Measurements from ENCODE around the gene PTPRD.
"Not testable (repeated sequence)": the region's sequence is repeated elsewhere in the genome, so short reads cannot be mapped to it uniquely, and the experiment has no call there.

PTPRD gene

DNA sequence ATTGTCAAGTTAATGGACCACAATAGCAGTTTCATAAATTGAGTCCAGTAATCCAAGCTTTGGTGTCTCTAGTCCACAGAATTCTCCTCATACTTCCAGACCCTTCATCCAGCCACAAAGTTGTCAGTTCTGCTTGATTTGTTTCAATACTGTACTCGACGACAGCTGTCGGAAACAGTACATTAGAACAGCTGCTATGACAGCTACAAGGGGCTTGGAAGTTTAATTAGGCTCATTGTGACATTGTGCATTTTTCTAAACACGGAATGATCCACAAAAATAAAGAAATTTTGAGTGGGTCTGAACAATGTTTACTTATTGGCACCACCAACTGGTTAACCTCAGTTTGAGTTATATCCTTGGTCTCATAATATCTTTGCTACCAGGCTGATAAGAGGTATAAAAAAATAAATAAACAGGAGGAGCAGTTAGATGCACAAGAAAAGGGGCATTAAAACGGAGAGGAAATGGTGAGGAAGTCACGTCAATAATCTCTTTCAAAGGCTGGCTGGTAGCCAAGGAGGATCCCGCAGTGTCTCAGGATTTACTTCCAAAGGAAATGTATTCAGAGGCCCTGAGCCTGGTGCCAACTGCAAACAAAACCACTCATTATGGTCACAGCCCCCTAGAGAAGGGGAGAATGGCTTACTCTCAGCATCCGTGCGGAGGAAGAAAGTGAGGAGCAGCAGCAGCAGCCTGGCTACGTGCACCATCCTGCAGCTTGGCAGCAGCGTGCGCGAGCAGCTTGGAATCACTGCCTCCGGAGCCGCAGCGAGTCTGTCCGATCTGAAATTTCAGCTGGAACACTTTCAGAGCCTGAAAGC, 1879.5 kb downstream of the PTPRD start:
- no peak for DNase-seq

DNA sequence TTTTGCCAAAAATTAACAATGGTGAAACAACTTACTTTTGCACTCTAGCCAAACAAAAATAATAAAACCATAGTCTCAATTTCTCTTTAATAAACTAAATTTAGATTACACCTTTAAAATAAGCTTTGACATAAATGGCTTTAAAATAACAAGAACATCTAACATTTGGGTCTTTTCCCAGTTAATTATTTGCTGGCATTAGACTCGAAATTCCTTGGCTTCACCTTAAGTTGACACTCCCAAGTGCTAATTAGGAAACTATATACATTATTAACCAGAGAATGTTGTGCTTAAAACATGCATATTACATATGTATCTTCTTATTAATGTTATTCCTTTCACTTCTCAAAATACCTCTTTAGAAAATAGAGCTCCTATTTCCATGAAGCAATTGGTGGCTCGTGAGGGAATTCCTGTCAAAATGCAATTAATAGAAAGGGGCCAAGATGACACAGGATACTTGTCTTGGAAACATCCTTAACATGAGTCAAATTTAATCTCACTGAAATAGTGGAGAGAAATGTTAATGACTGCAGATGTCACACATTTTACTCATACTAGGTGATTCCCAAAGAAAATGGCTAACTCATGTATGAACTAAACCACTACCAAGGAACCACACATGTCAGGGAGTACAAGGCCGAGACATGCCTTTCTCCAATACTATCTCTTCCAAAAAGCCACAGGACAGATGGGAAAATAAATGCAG, 1880.3 kb downstream of the PTPRD start:
- no peak for DNase-seq

DNA sequence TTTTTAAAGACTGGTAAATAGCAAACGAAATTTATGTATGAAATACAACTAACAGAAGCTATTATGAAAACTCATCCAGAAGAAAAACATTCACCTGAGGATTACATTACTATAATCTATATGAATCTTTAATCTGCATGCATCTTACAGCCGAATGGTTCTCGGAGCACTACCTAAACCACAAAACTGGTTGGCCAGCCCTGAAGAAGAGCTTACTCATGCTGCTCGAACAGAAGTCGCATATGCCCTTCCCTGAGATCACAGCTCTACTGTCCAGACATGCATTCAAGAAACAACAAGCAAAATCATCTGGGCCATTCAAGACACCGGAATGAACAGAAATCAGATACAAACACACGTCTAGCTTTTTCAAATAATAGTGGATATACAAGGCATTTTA, 1882.2 kb downstream of the PTPRD start:
- DNase-seq = no peak

DNA sequence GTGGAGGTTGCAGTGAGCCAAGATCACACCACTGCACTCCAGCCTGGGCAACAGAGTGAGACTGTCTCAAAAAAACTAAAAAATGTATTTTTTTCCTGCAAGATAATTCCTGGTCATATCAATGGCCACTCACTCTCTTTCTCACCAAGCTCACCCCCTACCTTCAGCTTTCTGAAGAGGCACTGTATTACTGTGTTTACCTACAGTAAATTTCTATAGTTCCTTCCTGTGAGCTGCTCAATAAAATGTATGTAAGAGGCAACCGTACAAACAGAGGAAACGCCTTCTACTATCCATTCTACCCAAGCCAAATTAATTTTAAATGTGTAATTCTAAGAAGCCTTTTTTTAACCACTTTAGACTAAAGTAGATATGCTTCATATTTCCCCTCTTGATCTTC, 1883.9 kb downstream of the PTPRD start:
- no peak for DNase-seq

DNA sequence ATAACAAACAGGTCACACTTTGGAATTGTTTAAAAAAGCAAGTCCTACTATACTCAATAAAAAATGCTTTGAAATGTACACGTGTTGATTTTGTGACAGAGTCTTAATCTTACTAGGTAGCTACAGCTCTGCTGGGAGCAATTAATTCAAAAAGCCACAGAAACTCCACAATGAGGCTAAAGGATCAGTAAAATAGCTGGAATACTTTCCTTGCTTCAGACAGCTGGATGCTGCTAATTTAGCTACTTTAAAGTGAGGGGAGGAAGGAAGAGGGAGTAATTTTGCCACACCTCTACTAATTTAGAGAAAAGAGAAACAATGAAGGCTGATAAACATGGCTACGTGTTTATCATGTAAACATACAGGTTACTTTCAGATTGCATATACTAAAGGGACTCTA, 1885.6 kb downstream of the PTPRD start:
- DNase-seq = no peak

DNA sequence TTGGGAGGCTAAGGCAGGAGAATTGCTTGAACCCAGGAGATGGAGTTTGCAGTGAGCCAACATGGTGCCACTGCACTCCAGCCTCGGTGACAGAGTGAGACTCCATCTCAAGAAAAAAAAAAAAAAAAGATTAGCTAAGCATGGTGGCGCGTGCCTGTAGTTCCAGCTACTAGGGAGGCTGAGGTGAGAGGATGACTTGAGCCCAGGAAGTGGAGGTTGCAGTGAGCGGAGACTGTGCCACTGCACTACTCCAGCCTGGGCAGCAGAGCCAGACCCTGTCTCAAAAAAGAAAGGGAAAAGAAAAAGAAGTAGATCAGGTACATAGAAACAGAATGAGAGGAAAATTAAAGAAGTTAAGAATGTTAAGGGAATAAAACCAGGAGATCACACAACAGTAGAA, 1886.1 kb downstream of the PTPRD start:
- no peak for DNase-seq

DNA sequence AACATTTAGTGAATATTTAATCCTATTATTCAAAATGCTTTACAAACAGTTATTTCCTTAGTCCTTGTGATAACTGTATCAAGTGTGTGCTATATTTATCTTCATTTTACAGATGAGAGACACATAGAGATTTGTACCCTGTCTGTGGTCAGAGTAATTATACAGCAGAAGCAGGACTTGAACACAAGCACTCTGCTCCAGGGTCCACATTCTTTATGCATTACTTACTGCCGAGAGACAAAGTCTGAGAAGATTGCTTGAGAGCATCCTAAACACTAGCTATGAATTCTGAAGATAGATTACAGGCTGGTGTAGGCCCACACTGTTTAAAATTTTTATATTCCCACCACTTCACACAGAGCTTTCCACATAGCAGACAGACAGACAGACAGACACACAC, 1887.2 kb downstream of the PTPRD start:
- DNase-seq = no peak

DNA sequence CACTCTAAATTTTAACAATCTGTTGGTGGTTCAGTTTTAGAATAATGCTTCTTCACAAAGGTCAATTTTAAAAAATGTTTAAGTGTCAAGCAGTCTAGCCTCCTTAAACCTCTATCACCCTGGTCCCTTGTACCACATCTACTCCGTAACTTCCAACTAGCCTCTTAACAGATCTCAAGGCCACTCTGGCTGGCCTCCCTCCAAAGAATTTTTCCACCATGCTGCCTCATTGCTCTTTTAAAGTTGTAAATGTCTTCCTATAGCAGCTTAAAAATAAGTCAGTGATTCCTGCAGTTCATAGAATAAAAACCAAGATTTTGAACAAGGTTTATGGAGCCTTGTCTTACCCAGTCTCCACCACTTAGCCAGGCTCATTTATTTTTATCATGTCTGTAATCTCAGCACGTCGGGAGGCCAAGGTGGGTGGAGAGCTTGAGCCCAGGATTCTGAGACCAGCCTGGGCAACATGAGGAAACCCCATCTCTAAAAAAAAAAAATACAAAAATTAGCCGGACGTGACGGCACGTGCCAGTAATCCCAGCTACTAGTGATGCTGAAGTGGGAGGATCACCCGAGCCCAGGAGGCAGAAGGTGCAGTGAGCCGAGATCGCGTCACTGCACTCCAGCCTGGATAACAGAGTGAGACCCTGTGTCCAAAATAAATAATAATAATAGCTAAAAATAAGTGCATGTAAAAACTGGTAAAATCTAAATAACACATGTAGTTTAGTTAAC, 1888.4 kb downstream of the PTPRD start:
- DNase-seq = no peak

DNA sequence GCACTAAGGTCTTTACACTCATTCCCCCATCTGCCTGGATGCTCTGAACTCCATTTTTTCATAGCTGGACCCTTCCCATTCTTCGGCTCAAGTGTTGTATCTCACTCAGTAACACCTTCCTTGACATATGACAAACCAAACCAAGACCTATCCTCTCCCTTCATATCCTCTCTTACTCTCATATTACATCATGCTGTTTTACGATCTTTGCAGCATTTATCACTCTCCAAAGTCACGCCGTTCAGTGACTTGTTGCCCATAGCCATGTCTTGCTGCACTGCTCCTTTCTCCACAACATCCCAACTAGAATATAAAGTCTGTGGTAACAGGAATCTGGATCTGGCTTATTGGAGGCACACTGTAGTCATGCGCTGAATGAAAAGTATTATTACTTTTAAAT, 1889.6 kb downstream of the PTPRD start:
- no peak for DNase-seq

DNA sequence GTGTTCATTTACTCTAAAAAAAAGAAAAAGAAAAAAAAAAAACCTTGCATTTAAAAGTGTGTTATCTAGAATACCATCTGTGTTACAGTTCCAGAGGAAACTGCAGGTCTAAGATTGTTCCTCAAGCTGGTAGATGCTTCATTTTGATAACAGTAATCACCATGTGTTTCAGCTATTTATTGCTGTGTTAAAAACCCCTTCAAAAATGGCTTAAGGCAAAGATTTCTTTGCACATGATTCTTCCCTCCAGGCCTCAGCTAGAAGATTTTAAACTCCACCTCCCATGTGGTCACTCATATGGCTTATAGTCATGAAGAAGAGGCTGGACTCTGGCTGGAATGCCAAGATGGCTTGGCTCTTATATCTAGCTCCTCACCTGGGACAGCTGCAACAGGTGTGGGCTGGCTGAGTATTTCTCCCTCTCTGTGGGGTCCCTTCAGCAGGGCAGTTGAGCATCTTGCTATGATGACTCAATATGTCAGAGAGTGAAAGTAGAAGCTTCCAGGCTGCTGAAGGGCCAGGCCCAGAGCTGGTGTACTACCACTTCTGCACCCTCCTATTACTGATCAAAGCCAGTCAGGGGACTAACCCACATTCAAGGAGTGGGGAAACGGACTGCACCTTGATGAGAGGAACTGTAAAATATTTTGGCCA, 1892.8 kb downstream of the PTPRD start:
- no peak for DNase-seq

DNA sequence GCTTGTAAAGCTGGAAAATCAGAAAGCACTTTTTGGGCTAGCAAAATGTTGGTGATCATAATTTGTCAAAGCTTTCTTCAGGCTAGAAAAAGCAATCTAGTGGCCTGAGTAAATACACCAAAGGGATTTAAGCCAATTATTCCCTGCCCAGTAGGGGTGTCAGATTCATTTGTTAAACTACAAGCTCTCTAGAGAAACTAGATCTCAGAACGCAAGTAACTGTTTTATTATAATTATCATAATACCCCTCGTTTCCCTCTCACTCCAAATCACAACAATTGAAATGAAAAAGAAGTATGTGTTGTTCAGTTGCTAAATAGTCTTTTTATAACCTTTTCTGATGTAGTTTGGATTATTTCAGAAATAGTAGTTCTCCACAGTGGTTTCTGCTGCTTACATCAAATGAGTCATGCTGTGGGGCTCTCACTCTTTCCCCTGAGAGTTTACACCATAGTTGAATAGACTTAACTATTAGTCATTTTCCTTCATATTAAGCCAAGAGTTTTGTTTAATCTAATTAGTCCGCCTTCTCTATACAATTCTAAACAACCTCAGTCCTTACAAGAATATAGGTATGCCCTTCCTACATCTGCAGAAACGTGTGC, 1894.6 kb downstream of the PTPRD start:
- DNase-seq = no peak

DNA sequence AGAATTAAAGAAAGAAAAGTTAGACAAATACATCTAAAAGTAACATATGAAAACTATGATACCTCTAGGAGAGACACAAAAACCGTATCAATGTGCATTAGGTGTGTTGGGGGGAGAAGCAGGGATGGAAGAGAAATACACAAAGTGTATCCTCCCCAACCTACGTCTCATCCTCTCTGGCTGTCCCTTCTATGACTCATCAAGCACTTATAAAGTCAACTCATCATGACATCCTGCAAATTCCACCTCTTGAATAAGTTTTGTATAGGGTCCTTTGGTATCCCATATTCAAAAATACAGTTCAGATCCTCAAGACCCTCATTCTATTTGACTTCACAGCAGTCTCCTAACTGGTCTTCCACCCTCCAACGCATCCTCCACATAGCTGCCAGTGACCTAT, 1895.7 kb downstream of the PTPRD start:
- no peak for DNase-seq

DNA sequence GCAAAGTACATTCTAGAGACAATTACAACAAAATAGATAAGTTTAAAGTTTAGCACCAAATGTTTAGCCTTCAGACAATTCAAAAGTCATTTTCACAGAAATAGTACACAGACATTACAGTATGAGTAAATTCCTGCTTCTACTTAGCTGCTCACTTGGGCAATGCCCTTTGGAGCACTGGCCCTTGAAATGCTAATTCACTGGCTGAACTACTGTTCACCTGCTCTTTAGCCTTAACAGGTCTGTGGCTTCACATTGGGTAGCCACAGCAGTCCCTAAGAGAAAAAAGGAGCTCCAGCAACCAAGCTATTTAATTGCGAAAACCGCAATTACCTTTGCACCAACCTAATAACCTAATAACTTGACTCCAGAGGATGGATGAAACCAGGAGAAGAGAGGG, 1897.0 kb downstream of the PTPRD start:
- no peak for DNase-seq

DNA sequence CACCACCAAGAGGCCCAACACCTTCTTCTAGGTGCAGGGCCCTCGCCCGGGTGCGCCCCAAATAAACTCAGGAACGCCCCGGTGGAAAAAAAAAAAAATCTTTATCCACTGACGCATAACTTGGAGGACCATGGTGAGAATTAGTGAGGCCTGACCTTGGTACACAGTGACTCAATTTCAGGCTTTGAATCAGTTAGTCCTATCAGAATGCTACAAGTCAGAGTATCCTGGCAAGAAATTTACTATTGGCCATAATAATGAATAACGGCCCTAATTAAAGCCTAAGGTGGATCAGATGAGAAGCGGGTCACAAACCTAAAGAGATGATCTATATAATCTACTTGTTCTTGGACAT, 1899.0 kb downstream of the PTPRD start:
- no peak for DNase-seq

DNA sequence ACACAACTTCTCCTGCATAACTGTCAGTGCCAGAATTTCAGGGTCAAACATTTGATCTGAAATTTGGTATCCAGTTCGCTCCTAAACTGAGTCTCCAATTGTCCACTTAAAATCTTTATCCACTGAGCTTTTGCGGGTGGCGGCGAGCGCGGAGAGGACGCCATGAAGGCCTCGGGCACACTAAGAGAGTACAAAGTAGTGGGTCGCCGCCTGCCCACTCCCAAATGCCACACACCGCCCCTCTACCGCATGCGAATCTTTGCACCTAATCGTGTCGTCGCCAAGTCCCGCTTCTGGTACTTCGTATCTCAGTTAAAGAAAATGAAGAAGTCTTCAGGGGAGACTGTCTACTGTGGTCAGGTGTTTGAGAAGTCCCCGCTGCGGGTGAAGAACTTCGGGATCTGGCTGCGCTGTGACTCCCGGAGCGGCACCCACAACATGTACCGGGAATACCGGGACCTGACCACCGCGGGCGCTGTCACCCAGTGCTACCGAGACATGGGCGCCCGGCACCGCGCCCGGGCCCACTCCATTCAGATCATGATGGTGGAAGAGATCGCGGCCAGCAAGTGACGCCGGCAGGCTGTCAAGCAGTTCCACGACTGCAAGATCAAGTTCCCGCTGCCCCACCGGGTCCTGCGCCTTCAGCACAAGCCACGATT, 1899.5 kb downstream of the PTPRD start:
- DNase-seq = no peak

DNA sequence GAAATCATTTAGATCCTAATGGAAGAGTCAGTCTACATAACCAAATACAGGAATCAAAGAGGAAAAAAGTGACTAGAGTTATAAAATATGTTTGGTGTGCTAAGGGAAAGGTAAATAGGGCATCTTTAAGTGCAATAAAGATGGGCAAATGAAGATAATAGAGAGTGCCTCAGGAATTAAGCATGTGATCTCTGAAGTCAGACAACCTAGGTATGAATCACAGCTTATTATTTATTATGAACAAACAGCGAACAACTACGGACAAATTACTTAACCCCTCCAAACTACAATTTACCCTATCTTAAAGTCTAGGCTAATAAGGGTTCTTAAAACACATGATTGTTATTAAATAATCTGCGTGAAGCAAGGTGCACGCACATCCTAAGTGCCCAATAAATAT, 1903.1 kb downstream of the PTPRD start:
- no peak for DNase-seq

DNA sequence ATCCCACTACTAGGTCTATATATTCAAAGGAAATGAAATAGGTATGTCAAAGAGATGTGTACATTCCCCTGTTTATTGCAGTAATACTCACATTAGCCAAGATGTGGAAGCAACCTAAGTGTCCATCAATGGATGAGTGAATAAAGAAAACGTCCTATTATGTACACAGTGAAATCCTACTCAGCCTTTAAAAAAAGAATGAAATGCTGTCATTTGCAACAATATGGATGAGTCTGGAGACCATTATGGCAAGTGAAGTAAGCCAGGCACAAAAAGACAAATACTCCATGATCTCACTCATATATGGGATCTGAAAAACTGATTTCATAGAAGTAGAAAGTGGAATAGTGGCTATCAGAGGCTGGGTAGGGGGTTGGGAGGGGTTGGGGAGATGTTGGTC, 1904.1 kb downstream of the PTPRD start:
- DNase-seq = no peak

DNA sequence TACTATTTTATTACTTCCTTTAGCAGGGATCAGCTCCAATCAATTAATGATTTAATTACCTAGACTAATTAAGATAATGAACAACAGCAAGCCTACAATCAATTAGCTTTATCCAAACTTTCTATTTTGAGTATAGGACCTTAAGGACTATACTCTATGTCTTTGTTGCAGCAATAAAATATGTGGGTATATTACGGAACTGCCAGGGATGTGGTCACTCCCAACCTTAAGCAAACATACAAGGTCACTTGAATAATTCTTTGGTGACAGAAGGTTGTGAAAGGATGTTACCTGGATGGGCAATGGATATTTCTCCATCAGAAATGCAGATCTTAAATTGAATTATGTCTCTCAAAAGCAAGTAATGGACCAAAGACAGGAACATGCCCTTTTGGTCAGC, 1905.8 kb downstream of the PTPRD start:
- DNase-seq = no peak

DNA sequence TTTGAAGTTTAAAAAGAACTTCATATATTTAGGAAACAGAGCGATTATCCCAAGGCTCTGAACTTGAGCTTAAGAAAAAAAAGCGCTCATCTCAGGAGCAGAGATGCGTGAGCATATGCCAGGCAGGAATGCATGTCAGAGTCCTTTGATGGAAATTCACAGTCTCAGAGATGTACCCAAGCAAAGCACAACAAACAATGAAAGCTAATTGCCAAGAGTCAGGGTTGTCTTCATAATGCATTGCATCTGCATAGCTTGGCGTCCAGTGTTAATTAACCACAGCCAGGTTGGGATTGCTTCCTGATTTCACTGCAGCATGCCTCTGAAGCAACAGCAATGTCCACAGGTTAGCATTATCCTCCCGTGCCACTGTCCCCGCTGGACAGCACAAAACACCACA, 1906.3 kb downstream of the PTPRD start:
- no peak for DNase-seq

DNA sequence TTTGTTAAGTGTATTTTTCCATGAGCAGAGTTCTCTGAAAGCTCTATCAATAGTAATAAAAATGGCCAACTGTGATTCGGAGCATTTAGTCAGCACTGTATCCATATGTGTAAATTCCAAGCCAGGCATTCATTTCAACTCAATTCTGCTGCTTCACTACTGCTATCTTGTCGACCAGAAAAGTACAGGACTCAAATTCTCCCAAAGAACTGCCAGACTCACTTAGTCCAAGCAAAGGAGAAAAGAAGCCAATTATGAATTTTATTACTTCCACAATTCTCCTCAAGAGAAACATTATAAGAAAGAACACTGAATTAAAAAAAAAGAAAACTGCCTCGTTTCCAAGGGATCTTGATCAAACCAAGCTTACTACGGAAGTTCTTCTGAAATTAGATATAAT, 1906.9 kb downstream of the PTPRD start:
- no peak for DNase-seq

DNA sequence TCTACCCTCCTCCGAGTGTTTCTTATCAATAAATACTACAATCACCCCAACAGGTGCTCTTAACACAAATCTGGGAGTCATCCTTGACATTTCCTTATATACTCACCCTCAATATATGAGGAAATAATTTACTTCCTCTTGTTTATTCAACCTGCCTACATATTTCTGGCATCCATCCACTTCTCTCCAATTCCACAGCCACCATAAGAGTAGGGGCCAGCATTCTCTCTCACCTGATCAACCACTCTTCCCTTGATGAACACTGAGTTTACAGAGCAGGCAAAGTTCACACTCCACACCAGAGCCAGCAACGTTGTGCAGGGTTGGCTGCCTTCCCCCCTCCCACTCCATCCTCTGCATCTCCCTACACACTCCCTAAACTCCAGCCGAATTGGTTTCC, 1908.9 kb downstream of the PTPRD start:
- DNase-seq = no peak

DNA sequence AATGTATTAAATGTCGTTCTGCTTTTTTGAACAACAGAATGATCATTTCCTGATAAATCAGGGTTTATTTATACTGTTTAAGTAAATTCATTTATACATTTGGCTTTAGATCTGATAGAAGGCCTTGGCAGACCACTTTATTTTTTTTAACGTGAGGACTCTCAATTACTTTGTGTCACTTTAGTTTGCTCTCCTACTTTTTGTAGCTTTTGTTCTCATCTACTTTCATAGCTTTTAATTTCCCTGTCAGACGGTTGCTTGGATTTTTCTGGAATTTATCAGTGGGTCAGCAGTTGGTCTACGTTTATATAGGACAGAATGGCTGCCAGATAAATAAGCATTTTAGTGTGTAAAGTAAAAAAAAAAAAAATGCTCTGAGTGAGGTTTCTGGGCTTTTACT, 1910.9 kb downstream of the PTPRD start:
- no peak for DNase-seq

DNA sequence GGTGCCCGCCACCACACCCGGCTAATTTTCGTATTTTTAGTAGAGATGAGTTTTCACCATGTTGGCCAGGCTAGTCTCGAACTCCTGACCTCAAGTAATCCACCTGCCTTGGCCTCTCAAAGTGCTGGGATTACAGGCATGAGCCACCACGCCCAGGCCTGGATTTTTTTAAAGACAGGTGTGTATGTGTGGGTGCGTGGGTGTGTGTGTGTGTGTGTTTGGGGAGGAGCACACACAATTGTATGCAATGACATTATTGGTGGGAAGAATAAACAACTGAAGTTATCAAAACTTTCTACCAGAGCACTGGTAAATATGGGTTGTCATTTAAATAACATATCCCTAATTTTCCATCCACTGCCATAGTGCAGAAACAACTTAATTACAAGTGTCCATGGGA, 1915.2 kb downstream of the PTPRD start:
- DNase-seq = not testable (repeated sequence)

All from Kasumi-1 (cell line).